ENCODE results near the gene KLHL4. TPM values are rescaled to one million over a fixed set of nuclear protein-coding genes. Genes with fewer than 3 reads are reported as not detected.
"Not testable (repeated sequence)": the region's sequence is repeated elsewhere in the genome, so short reads cannot be mapped to it uniquely, and the experiment has no call there.

Gene KLHL4
- total and polyA plus RNA-seq, 2 donors (not counting 1 experiment from before 2014, with no cell fraction given): 0.26 to 3.5 TPM

GRCh38 chrX:87679849-87680248 lies 162.2 kb downstream of the KLHL4 start:
- Histone ChIP-seq H3K4me3 (replicated peaks in 1 of 4; ENCODE audit: control extremely low read depth in 1 of 4, insufficient read depth in 1 of 4, low read depth in 3 of 4, low read length in 4 of 4) (no peak overlapping the region), H2AFZ (ENCODE audit: low read length) (no peak overlapping the region), H3K36me3 (ENCODE audit: control insufficient read depth, insufficient read depth, low read length) (no peaks in the 10 kb centered on the region), H3K79me2 (ENCODE audit: control insufficient read depth, insufficient read depth, low read length) (no peaks in the 10 kb centered on the region), H3K9me3 (ENCODE audit: control insufficient read depth, insufficient read depth, low read depth, low read length) (no peaks in the 10 kb centered on the region), H3K27me3 (ENCODE audit: control insufficient read depth, insufficient read depth, low read length) (no peaks in the 10 kb centered on the region), H4K20me1 (ENCODE audit: control insufficient read depth, extremely low read depth, insufficient read depth, low read length) (no peaks in the 10 kb centered on the region), H3K27ac (ENCODE audit: insufficient read depth, low read length) (no peak overlapping the region), H3K9ac (ENCODE audit: insufficient read depth, low read length) (no peak overlapping the region), H3K4me2 (ENCODE audit: extremely low read depth, insufficient read depth, low read length) (no peak overlapping the region), H3K4me1 (ENCODE audit: control insufficient read depth, extremely low read depth, insufficient read depth, low read length) (no peaks in the 10 kb centered on the region)
- no peak for DNase-seq (ENCODE audit: low read depth in 2 of 2)
- TF ChIP-seq EZH2 (IDR thresholded peaks at IDR 0.05; ENCODE audit: low read length, missing control alignments): no peak
- no peak for TF ChIP-seq CTCF (conservative IDR thresholded peaks at IDR 0.05 in 1 of 2, IDR thresholded peaks at IDR 0.05 in 1 of 2; ENCODE audit: low read depth in 1 of 2, low read length in 2 of 2)

GRCh38 chrX:87687703-87688102 lies 170.1 kb downstream of the KLHL4 start:
- no peaks in the 10 kb centered on the region for H3K27me3 ChIP-seq (ENCODE audit: control insufficient read depth, insufficient read depth, low read length)
- H3K27ac ChIP-seq (ENCODE audit: insufficient read depth, low read length): no peak overlapping the region
- no peak for DNase-seq (ENCODE audit: low read depth in 2 of 2)
- no peak overlapping the region for H2AFZ ChIP-seq (ENCODE audit: low read length)
- H3K4me3 ChIP-seq (replicated peaks in 1 of 4; ENCODE audit: control extremely low read depth in 1 of 4, insufficient read depth in 1 of 4, low read depth in 3 of 4, low read length in 4 of 4): no peak overlapping the region
- H3K79me2 ChIP-seq (ENCODE audit: control insufficient read depth, insufficient read depth, low read length): no peaks in the 10 kb centered on the region
- no peaks in the 10 kb centered on the region for H3K36me3 ChIP-seq (ENCODE audit: control insufficient read depth, insufficient read depth, low read length)
- H3K4me2 ChIP-seq (ENCODE audit: extremely low read depth, insufficient read depth, low read length): no peak overlapping the region
- H4K20me1 ChIP-seq (ENCODE audit: control insufficient read depth, extremely low read depth, insufficient read depth, low read length): no peaks in the 10 kb centered on the region
- TF ChIP-seq EZH2 (IDR thresholded peaks at IDR 0.05; ENCODE audit: low read length, missing control alignments): no peak
- no peak for TF ChIP-seq CTCF (conservative IDR thresholded peaks at IDR 0.05 in 1 of 2, IDR thresholded peaks at IDR 0.05 in 1 of 2; ENCODE audit: low read depth in 1 of 2, low read length in 2 of 2)
- no peaks in the 10 kb centered on the region for H3K9me3 ChIP-seq (ENCODE audit: control insufficient read depth, insufficient read depth, low read depth, low read length)
- no peak overlapping the region for H3K9ac ChIP-seq (ENCODE audit: insufficient read depth, low read length)
- no peaks in the 10 kb centered on the region for H3K4me1 ChIP-seq (ENCODE audit: control insufficient read depth, extremely low read depth, insufficient read depth, low read length)

- H3K79me2 ChIP-seq (ENCODE audit: control insufficient read depth, insufficient read depth, low read length); H4K20me1 ChIP-seq (ENCODE audit: control insufficient read depth, extremely low read depth, insufficient read depth, low read length); H3K9ac ChIP-seq (ENCODE audit: insufficient read depth, low read length); H3K9me3 ChIP-seq (ENCODE audit: control insufficient read depth, insufficient read depth, low read depth, low read length); DNase-seq (ENCODE audit: low read depth in 2 of 2); H3K27me3 ChIP-seq (ENCODE audit: control insufficient read depth, insufficient read depth, low read length); H3K4me1 ChIP-seq (ENCODE audit: control insufficient read depth, extremely low read depth, insufficient read depth, low read length); H2AFZ ChIP-seq (ENCODE audit: low read length); H3K4me2 ChIP-seq (ENCODE audit: extremely low read depth, insufficient read depth, low read length); H3K27ac ChIP-seq (ENCODE audit: insufficient read depth, low read length); H3K4me3 ChIP-seq (replicated peaks in 1 of 4; ENCODE audit: control extremely low read depth in 1 of 4, insufficient read depth in 1 of 4, low read depth in 3 of 4, low read length in 4 of 4); H3K36me3 ChIP-seq (ENCODE audit: control insufficient read depth, insufficient read depth, low read length): not testable (repeated sequence)
Observed at GRCh38 chrX:87688113-87688748, 170.6 kb downstream of the KLHL4 start.

- not testable (repeated sequence) for H2AFZ ChIP-seq (ENCODE audit: low read length); H4K20me1 ChIP-seq (ENCODE audit: control insufficient read depth, extremely low read depth, insufficient read depth, low read length); H3K36me3 ChIP-seq (ENCODE audit: control insufficient read depth, insufficient read depth, low read length); DNase-seq (ENCODE audit: low read depth in 2 of 2); H3K79me2 ChIP-seq (ENCODE audit: control insufficient read depth, insufficient read depth, low read length); H3K4me1 ChIP-seq (ENCODE audit: control insufficient read depth, extremely low read depth, insufficient read depth, low read length); H3K9me3 ChIP-seq (ENCODE audit: control insufficient read depth, insufficient read depth, low read depth, low read length); H3K9ac ChIP-seq (ENCODE audit: insufficient read depth, low read length); H3K4me3 ChIP-seq (replicated peaks in 1 of 4; ENCODE audit: control extremely low read depth in 1 of 4, insufficient read depth in 1 of 4, low read depth in 3 of 4, low read length in 4 of 4); H3K27me3 ChIP-seq (ENCODE audit: control insufficient read depth, insufficient read depth, low read length); H3K27ac ChIP-seq (ENCODE audit: insufficient read depth, low read length); H3K4me2 ChIP-seq (ENCODE audit: extremely low read depth, insufficient read depth, low read length)
Observed at GRCh38 chrX:87689218-87689617, 171.6 kb downstream of the KLHL4 start.
